Activated T-helper 2 cell treated with anti-CD3 and anti-CD28 coated beads, Interferon-gamma antibody, Interleukin-2, Interleukin-4, amounts not matched to agents 10 μg/mL and 5 μg/mL and 100 μg/mL, durations not matched to agents 14 hours and 24 hours and 36 hours (primary cell): ENCODE measurements around the gene CHP2. TPM values are rescaled to one million over a fixed set of nuclear protein-coding genes. Genes with fewer than 3 reads are reported as not detected.
A peak's percentile ranks its signal among the peaks of the same experiment; 100 is the strongest.

Experiments used
- DNase-seq: peaks from one replicate; pipeline ENCODE4 v3.0.0; 2021; ENCODE audit warnings: low spot score
- H3K27ac Mint-ChIP-seq: one replicate; pipeline ENCODE4 v1.8.0; 2021; ENCODE audit warnings: mixed read lengths
- H3K27me3 Mint-ChIP-seq: one replicate; pipeline ENCODE4 v1.8.0; 2021; ENCODE audit warnings: low read depth, mixed read lengths
- H3K36me3 Mint-ChIP-seq: one replicate; pipeline ENCODE4 v1.8.0; 2021; ENCODE audit warnings: low read depth, mixed read lengths
- H3K4me1 Mint-ChIP-seq: one replicate; pipeline ENCODE4 v1.8.0; 2021; ENCODE audit warnings: low read depth, mixed read lengths
- H3K4me3 Mint-ChIP-seq: one replicate; pipeline ENCODE4 v1.8.0; 2021; ENCODE audit warnings: low read depth, mild to moderate bottlenecking, moderate library complexity, mixed read lengths
- H3K9me3 Mint-ChIP-seq: one replicate; pipeline ENCODE4 v1.8.0; 2021; ENCODE audit warnings: mixed read lengths
- intact Hi-C: fragments of 100-400 bp; cut with micrococcal nuclease; formaldehyde crosslinking; loops from one replicate; pipeline ENCODE4 v1.15.1; 2023
- total RNA-seq: library from RNA; stranded (reverse); gene quantifications from 2 replicates; pipeline ENCODE4 v1.2.3, GENCODE V29; 2022

Gene CHP2
- total RNA-seq, 1 donor from 2014 or later, result not detected

DNA sequence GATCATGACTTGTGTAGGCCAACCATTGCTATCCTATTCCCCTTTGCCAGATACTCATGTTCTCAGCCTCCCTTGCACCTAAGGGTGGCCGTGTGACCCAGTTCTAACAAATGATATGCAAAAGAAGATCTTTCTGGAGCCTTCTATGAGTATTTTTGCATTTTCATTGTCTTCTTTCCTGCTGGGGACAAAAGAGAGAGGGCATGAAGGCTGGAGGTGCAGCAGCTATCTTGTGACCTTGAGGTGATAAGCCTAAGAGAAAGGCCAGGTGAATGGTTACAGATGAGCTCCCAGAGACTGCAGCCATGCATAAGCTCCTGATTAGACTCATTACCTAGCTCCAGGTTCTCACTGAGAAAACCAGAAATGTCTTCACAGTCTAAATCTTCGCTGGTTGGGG is 42.1 kb downstream of the CHP2 start:
- intact Hi-C loops, result no loop called here
- no peaks in the 10 kb centered on the region for H3K9me3 Mint-ChIP-seq
- no peaks in the 10 kb centered on the region for H3K36me3 Mint-ChIP-seq

DNA sequence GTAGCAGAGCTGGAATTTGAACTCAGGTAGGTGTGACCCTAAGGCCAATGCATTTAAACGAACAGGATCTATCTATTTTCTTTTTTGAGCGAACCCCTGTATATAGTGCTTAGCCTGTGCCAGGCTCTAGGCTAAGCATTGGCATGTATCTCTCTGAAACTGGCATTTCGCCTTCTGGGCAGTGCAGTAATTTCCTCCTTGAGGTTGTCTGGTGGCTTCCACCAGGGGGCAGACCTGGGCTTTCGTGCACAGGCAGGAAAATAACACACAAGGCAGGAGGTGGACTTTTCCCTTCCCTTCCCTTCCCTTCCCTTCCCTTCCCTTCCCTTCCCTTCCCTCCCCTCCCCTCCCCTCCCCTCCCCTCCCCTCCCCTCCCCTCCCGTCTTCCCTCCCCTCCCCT is 46.6 kb downstream of the CHP2 start:
- H3K4me1 Mint-ChIP-seq, result peaks cover 12% of the 10 kb centered on the region
- H3K9me3 Mint-ChIP-seq, result no peaks in the 10 kb centered on the region
- no peaks in the 10 kb centered on the region for H3K36me3 Mint-ChIP-seq
- H3K4me3 Mint-ChIP-seq, result no peak overlapping the region
- no peak overlapping the region for H3K27ac Mint-ChIP-seq
- peak; percentile 51 for DNase-seq
- H3K27me3 Mint-ChIP-seq, result peaks cover 12% of the 10 kb centered on the region
- intact Hi-C loops, result loop anchor here (1.0 to 10.0 kb wide), 6 partner anchors 61 to 703 kb away; partner anchors contain the start of gene CACNG3

More for the DNA sequence above, 42.1 kb downstream of the CHP2 start:
- H3K27ac Mint-ChIP-seq, result no peak overlapping the region
- DNase-seq, result no peak
- H3K27me3 Mint-ChIP-seq, result peaks cover 12% of the 10 kb centered on the region
- no peak overlapping the region for H3K4me3 Mint-ChIP-seq
- no peaks in the 10 kb centered on the region for H3K4me1 Mint-ChIP-seq

DNA sequence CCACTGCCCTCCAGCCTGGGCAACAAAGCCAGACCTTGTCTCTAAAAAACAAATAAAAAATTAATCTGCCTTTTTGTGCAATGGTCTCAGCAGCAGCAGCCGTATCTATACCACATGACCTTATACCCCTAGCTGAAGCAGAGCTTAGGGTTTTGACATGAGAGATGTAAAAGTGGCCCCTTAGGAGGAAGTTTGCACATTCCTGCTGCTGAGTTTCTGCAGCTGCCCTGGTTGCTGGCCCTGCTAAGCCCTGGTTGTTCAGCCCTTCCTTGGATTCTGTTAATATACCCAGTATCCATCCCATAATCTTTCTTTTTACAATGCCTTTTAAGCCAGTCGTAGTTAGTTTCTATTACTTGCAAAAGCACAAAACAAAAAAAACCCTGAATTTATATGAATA is 48.0 kb downstream of the CHP2 start:
- no peaks in the 10 kb centered on the region for H3K9me3 Mint-ChIP-seq

DNA sequence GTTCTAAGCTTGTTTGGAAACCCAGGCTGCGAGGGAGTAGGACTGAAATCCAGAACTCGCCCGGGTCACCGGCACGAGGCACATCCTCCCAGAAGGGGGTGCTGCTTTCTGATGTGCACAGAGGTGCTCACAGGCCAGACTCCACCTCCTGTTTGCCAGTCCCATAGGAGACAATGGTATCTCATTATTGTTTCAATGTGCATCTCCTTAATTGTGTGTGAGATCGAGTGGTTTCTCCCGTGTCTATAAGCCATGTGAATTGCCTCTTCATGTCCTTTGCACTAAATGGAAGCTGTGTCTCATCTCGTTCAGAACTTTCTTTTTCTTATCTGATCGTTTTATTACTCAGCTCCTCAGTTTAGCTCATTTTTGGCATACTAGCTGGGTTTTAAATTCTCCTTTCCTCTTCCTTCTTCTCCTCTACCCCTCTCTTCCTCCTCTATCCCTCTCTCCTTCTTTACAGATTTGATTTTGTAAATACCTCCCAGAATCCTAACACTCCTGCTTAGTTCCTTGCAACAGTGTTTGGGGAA is 48.8 kb downstream of the CHP2 start:
- no peak overlapping the region for H3K4me3 Mint-ChIP-seq
- H3K36me3 Mint-ChIP-seq, result no peaks in the 10 kb centered on the region
- DNase-seq, result peak; percentile 60
- intact Hi-C loops, result loop anchor here (1.0 to 10.0 kb wide), 6 partner anchors 24 to 701 kb away; partner anchors contain the start of gene CACNG3
- peaks cover 6% of the 10 kb centered on the region for H3K27me3 Mint-ChIP-seq
- no peaks in the 10 kb centered on the region for H3K9me3 Mint-ChIP-seq
- H3K27ac Mint-ChIP-seq, result peak overlapping the region; percentile 11
- peaks cover 12% of the 10 kb centered on the region for H3K4me1 Mint-ChIP-seq

More for the DNA sequence above, 48.0 kb downstream of the CHP2 start:
- Mint-ChIP-seq H3K4me1 (peaks cover 12% of the 10 kb centered on the region), H3K4me3 (no peak overlapping the region), H3K27ac (no peak overlapping the region), H3K36me3 (no peaks in the 10 kb centered on the region), H3K27me3 (peaks cover 8% of the 10 kb centered on the region)
- no peak for DNase-seq
- intact Hi-C loops, result loop anchor here (1.0 to 10.0 kb wide), 6 partner anchors 25 to 702 kb away; partner anchors contain the start of gene CACNG3

DNA sequence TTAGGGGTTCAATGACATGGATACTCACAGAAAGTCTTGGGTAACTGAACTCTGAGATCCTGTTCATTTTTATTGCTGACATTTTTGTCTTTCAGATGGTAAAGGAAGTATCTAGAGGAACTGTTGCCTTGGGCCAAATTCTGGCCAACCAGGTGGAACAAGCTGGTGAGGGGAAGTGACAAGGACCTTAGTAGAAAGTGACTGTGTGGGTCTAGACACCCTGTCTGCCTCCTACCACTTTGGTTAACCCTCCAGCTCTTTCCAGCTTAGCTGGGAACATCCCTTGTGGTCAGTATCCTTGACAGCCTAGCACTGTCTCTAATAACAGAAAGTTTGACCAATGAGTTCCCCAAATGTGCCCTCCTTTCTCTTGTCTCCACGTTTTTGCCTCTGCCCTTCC is 52.2 kb downstream of the CHP2 start:
- no peaks in the 10 kb centered on the region for H3K36me3 Mint-ChIP-seq
- peaks cover 12% of the 10 kb centered on the region for H3K4me1 Mint-ChIP-seq
- DNase-seq, result no peak
- H3K27me3 Mint-ChIP-seq, result peaks cover 16% of the 10 kb centered on the region
- H3K4me3 Mint-ChIP-seq, result no peak overlapping the region
- H3K9me3 Mint-ChIP-seq, result no peaks in the 10 kb centered on the region
- no peak overlapping the region for H3K27ac Mint-ChIP-seq
- intact Hi-C loops, result loop anchor here (10.0 kb wide), 2 partner anchors 448 to 698 kb away; partner anchors contain the start of gene CACNG3

Other genes starting within 250 kb of the CHP2 start
- gene GGA2, start 244.5 kb upstream of the CHP2 start, total RNA-seq, result 108 and 110 TPM in 2 replicates
- gene EARS2, start 197.7 kb upstream of the CHP2 start, total RNA-seq, result 25.3 and 26.6 TPM in 2 replicates
- 57.7 and 62.5 TPM in 2 replicates for gene UBFD1, start 197.3 kb upstream of the CHP2 start, total RNA-seq
- gene NDUFAB1, start 158.7 kb upstream of the CHP2 start, total RNA-seq, result 132 and 142 TPM in 2 replicates
- 25.6 and 30.8 TPM in 2 replicates for gene PALB2, start 113.7 kb upstream of the CHP2 start, total RNA-seq
- 86.5 and 88.4 TPM in 2 replicates for gene DCTN5, start 113.6 kb upstream of the CHP2 start, total RNA-seq
- gene PLK1, start 76.1 kb upstream of the CHP2 start, total RNA-seq, result 71.6 and 75.3 TPM in 2 replicates
- not detected in 2 replicates for gene ERN2, start 41.8 kb upstream of the CHP2 start, total RNA-seq
- 69.0 and 69.5 TPM in 2 replicates for gene PRKCB, start 81.0 kb downstream of the CHP2 start, total RNA-seq